Muscle of leg (tissue), 11 donors: Measurements from ENCODE around the gene CHCHD6. TPM values are rescaled to one million over a fixed set of nuclear protein-coding genes. Genes with fewer than 3 reads are reported as not detected.

Source experiments
- DNase-seq: peaks from one replicate; pipeline ENCODE4 v3.0.0; 2013
- H3K27ac ChIP-seq: one replicate; pipeline ENCODE4 v1.5.1; 2013; ENCODE audit warnings: mild to moderate bottlenecking, low read length, control low read depth
- H3K27me3 ChIP-seq: one replicate; pipeline ENCODE4 v1.6.1; 2013; ENCODE audit warnings: low read length; ENCODE audit not compliant: control insufficient read depth, insufficient read depth
- H3K36me3 ChIP-seq: one replicate; pipeline ENCODE4 v1.6.1; 2013; ENCODE audit warnings: low read length; ENCODE audit not compliant: control insufficient read depth, insufficient read depth
- H3K4me1 ChIP-seq: one replicate; pipeline ENCODE4 v1.6.1; 2013; ENCODE audit warnings: low read length; ENCODE audit not compliant: control insufficient read depth, insufficient read depth
- H3K4me3 ChIP-seq: one replicate; pipeline ENCODE4 v1.5.1; 2013; ENCODE audit warnings: low read length, control low read depth
- H3K9me3 ChIP-seq: replicated peaks from 2 replicates; pipeline ENCODE4 v1.6.1; 2013; ENCODE audit warnings: low read depth, low read length; ENCODE audit not compliant: control insufficient read depth
- WGBS: methylation state at CpG from one replicate; pipeline ENCODE4 v1.1.5; 2013; ENCODE audit warnings: missing lambda C conversion rate; ENCODE audit not compliant: insufficient coverage; 5-methylcytosine and 5-hydroxymethylcytosine counted together
- polyA plus RNA-seq, 8 donors: library from polyadenylated mRNA; unstranded; fragments of 120-200 nt; gene quantifications; one replicate each; pipeline versions ENCODE4 v1.2.1 to v1.2.3, GENCODE V29; 2013; ENCODE audit warnings: inconsistent platforms in 1 of 8, low replicate concordance in 1 of 8; ENCODE audit not compliant: insufficient read length in 8 of 8, insufficient read depth in 1 of 8
- total RNA-seq: library from RNA; stranded (reverse); fragments of 120-200 nt; gene quantifications from one replicate; pipeline ENCODE4 v1.2.4, GENCODE V29; 2013

Gene CHCHD6
- total and polyA plus RNA-seq, 9 donors: 7.3 to 11.8 (median 8.7) TPM

DNA sequence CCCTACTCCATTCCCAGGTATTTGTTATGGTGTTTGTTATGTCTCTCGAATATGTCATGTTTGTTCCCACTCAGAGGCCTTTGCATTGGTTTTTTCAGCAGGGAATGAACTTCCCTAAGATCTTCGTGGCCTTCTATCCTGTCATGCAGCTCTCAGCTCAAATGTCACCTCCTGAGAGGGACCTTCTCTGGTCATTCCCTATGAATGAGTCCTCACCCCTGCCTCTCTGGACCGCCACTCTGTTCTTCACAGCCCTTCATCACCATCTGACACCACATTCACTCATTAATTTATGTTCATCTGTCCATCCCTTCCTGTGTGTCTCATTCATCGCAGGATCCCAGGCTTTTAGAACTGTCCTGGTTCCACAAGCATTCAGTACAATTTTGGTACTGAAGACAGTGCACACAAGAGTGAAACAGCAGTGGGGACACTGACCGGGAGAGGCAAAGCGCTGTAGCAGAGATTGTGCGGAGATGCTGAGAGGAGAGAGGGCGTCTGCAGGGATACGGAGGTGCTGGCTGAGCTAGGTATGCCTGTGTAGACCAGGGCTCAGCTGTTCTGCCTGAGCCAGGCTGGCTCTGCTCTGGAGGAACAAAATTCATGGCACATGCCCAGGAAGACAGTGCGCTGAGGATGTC lies 132.3 kb downstream of the CHCHD6 start:
- no peak for DNase-seq
- 85% methylated on average over 9 of the region's 10 CpGs for WGBS
- H3K4me1 ChIP-seq: no peaks in the 10 kb centered on the region
- no peak overlapping the region for H3K27ac ChIP-seq
- no peaks in the 10 kb centered on the region for H3K36me3 ChIP-seq
- no peaks in the 10 kb centered on the region for H3K27me3 ChIP-seq
- no peak overlapping the region for H3K4me3 ChIP-seq
- no peaks in the 10 kb centered on the region for H3K9me3 ChIP-seq

DNA sequence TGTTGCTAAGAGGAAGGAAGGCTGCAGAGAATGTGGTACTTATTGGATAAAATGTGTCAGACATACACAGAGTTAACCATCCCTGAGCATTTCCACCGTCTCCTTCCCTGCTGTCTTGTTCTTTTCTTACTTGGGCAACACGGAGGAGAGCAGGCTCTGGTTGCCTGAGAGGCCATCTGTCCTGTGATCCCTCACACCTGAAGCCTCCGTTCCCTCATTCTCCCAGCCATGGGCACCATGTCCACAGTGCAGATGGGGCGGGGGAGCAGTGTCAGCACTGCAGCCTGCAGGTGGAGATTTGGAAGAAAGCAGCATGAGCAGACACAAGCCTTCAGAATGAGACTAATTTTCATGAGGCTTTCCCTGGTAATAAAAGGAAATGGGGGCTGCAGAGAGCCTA lies 133.7 kb downstream of the CHCHD6 start:
- Histone ChIP-seq H3K4me3 (no peak overlapping the region), H3K27ac (no peak overlapping the region), H3K27me3 (no peaks in the 10 kb centered on the region), H3K36me3 (no peaks in the 10 kb centered on the region), H3K4me1 (no peaks in the 10 kb centered on the region), H3K9me3 (no peaks in the 10 kb centered on the region)
- WGBS: no CpG with 5 or more reads among the region's 4 CpGs
- no peak for DNase-seq

DNA sequence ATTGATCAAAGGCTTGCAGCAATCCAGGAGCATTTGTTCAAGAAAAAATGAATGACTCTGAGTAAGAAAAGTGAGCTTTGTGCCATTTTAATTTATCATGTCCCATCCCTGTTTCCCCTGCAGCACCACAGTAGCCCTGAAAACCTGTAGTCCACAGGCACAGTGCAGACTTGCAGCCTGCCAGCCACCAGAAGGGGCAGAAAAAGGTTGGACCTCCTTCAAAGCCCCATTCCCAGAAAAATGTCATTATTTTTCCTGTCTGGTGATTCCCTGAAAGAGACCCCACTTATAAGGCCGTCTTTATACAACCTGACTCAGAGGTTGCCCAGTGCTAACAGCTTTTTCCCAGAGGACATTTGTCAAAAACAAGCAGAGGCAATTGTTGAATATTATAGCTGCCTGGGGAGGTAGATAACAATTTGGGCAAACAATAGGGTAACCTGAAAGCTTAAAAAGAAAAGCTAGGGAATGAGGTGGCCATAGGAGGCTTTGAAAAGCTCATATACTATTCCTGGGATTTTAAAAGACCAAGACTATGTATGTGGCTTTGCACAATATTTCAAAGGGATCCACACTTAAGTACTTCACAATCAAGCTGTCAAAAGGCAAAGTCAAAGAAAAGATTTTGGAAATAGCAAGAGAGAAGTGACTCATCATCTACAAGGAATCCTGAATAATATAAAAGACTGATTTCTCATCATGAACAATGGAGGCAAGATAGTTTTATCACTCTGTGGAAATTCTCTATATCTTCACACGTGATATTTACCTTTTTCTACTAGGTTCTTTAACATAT lies 142.1 kb downstream of the CHCHD6 start:
- H3K9me3 ChIP-seq: no peaks in the 10 kb centered on the region
- no peak for DNase-seq
- no peaks in the 10 kb centered on the region for H3K36me3 ChIP-seq
- no CpG with 5 or more reads among the region's 2 CpGs for WGBS
- H3K27ac ChIP-seq: no peak overlapping the region
- H3K27me3 ChIP-seq: no peaks in the 10 kb centered on the region
- peaks cover 12% of the 10 kb centered on the region for H3K4me1 ChIP-seq
- no peak overlapping the region for H3K4me3 ChIP-seq

DNA sequence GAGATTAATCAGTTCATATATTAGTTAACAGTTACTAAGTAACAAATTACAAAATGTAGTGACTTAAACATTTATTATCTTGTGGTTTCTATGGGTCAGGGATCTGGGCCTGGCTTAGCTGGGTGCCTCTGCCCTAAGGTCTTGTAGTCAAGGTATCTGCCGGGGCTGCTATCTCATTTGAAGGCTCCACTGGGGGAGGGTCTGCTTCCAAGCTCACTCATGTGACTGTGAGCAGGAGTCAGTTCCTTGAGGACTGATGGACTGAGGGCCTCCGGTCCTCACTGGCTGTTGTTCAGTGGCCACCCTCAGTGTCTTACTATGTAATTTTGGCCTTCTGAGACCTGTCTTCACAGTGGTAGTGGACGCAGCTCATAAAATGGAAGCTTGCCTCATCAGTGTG lies 143.0 kb downstream of the CHCHD6 start:
- Histone ChIP-seq H3K27ac (no peak overlapping the region), H3K4me1 (peaks cover 12% of the 10 kb centered on the region), H3K4me3 (no peak overlapping the region), H3K27me3 (no peaks in the 10 kb centered on the region), H3K36me3 (no peaks in the 10 kb centered on the region), H3K9me3 (no peaks in the 10 kb centered on the region)
- DNase-seq: no peak
- 100% methylated on average over 1 of the region's 3 CpGs for WGBS

DNA sequence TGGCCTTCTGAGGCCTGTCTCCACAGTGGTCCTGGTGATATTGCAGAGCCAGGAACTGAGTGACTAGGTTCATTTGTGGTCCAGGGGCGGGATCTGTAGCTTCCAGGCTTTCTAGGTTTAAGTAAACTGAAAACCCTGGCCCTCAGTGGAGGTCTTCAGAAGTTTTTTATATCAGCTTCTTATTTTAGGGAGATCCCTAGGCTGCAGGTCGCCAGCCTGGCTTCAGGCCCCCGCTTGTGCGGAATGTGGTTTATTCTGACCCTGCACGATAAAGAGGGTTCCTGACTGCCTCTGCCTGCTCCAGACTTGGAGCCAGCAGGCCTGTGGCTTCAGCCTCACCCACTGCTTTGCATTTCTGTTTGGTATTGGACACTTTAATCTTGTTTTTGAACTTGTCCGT lies 145.0 kb downstream of the CHCHD6 start:
- Histone ChIP-seq H3K4me3 (no peak overlapping the region), H3K27ac (no peak overlapping the region), H3K4me1 (peaks cover 12% of the 10 kb centered on the region), H3K9me3 (no peaks in the 10 kb centered on the region), H3K27me3 (no peaks in the 10 kb centered on the region), H3K36me3 (no peaks in the 10 kb centered on the region)
- no peak for DNase-seq
- WGBS: 85% methylated on average over 5 of the region's 6 CpGs

DNA sequence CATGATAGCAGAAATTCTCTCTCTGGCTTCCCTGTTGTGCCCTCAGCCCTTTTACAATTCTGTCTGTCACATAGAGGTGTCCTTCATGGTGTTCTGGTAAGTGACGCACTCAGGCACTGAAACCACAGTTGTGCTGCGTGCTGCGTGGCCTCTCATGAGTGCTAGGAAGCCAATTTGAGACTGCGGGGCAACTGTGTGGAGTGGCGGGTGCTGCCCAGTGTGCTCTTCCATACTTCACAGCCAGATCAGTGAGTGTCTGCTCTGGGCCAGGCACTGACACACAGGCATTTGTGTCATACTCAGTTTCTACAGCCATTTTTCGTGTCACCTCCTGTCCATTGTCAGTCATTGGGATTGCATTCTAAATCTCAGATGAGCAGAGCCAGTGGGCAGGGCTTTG lies 145.7 kb downstream of the CHCHD6 start:
- no peaks in the 10 kb centered on the region for H3K27me3 ChIP-seq
- no peak overlapping the region for H3K27ac ChIP-seq
- no peaks in the 10 kb centered on the region for H3K9me3 ChIP-seq
- H3K36me3 ChIP-seq: no peaks in the 10 kb centered on the region
- DNase-seq: no peak
- peaks cover 12% of the 10 kb centered on the region for H3K4me1 ChIP-seq
- 98% methylated on average over 5 of the region's 6 CpGs for WGBS
- H3K4me3 ChIP-seq: no peak overlapping the region

DNA sequence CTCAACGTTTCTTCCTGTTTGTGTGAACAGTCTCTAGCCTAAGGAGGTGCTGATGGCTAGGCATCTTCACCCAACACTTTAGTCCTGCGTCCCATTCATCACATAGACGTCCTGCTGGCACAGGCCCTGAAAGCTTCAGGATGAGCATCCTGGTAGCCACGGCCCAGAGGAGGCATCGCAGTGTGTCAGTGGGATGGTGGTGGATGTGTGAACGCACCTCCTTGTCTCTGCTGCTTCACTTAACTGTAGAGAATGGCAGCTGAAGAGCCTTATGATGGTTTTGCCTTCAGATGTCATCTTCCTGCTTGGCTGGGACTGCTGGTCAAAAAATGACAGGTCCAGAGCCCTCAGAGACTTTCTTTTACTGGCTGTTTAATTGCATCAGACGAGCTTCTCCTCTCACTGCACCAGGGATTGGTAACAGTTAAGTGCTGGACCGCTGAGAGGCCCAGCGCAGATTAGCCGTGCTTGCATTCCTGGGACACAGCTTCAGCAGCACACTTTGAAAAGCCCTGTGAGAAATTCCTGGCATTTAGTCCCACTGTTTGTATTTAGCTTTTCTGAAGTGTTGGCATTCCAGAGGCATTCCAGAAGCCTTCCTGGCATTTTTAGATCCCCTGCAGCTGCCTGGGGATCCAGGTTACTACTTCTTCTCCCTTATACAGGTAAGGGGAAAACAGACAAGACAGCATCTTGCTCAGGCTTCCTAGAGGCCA lies 146.5 kb downstream of the CHCHD6 start:
- Histone ChIP-seq H3K4me1 (peaks cover 12% of the 10 kb centered on the region), H3K4me3 (no peak overlapping the region), H3K36me3 (no peaks in the 10 kb centered on the region), H3K27ac (no peak overlapping the region), H3K9me3 (no peaks in the 10 kb centered on the region), H3K27me3 (no peaks in the 10 kb centered on the region)
- DNase-seq: peak; percentile 34
- WGBS: 41% methylated on average over 6 of the region's 10 CpGs

DNA sequence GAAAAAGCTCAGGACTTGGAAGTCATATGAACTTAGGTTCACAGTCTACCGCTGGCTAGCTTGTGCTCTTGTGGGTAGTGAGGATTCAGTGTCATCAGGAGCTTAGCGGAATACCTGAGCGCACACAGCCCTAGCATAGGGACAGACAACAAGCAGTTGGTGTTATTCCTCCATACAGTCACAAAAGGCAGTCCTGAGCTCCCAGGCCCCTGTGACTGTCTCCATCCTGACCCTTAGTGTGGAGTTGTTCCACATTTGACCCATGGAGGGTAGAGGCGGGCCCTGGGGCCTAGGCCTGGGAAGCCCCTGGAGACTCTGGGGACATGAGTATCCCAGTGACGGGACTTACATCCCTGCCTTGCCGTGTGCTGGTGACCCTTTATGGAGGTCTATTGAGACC lies 147.3 kb downstream of the CHCHD6 start:
- no peak overlapping the region for H3K27ac ChIP-seq

DNA sequence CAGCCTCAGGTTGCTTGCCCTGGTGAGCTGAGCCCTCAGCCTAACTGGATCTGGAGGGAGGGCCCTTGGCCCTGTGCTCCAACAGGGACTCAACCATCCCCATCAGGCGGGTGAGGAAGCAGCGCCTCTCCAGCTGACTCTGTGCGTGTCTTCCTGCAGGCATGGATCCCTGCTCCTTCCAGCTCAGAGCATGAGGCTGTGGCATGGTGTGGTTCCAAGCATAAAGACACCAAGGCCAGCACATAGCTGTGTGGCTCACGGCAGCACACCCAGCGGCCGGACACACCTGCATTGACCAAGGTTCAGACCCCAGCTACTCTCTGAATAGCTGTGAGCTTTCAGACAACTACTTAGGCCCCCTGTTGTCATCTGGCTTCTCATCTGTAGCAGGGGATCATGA lies 147.9 kb downstream of the CHCHD6 start:
- H3K36me3 ChIP-seq: no peaks in the 10 kb centered on the region
- H3K9me3 ChIP-seq: no peaks in the 10 kb centered on the region
- H3K4me3 ChIP-seq: no peak overlapping the region
- no peak for DNase-seq
- H3K27ac ChIP-seq: no peak overlapping the region
- WGBS: 93% methylated on average over 5 of the region's 6 CpGs
- H3K4me1 ChIP-seq: peaks cover 12% of the 10 kb centered on the region
- H3K27me3 ChIP-seq: no peaks in the 10 kb centered on the region

More for the DNA sequence above, 147.3 kb downstream of the CHCHD6 start:
- no peak for DNase-seq
- no peak overlapping the region for H3K4me3 ChIP-seq
- WGBS: 90% methylated on average over 4 of the region's 6 CpGs
- no peaks in the 10 kb centered on the region for H3K27me3 ChIP-seq
- H3K9me3 ChIP-seq: no peaks in the 10 kb centered on the region
- H3K4me1 ChIP-seq: peaks cover 12% of the 10 kb centered on the region
- H3K36me3 ChIP-seq: no peaks in the 10 kb centered on the region

DNA sequence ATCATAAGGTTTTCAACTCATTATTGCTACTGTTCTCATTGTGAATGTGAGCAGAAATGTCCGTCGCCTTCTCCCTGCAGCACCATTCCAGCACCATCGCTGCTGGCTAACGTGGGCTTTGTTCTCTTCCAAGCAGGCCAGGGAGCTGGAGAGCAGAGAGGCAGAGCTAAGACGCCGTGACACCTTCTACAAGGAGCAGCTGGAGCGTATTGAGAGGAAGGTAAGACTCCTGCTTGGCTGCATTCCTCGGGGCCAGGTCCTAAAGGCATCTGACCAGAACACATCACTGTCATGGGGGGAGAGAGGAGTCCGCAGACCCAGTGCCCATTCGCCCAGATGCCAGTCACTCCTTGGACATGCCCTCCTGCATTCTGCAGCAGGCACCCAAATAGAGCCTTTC lies 148.5 kb downstream of the CHCHD6 start:
- no peak overlapping the region for H3K27ac ChIP-seq
- H3K9me3 ChIP-seq: no peaks in the 10 kb centered on the region
- no peak overlapping the region for H3K4me3 ChIP-seq
- WGBS: 70% methylated on average over 6 of the region's 10 CpGs
- no peaks in the 10 kb centered on the region for H3K27me3 ChIP-seq
- no peaks in the 10 kb centered on the region for H3K36me3 ChIP-seq
- H3K4me1 ChIP-seq: peaks cover 12% of the 10 kb centered on the region
- DNase-seq: no peak
